Measurements from ENCODE around the gene FAM76B. TPM values are rescaled to one million over a fixed set of nuclear protein-coding genes. Genes with fewer than 3 reads are reported as not detected.

The FAM76B gene
- total and polyA plus RNA-seq, 2 of the 13 experiments (the other 11 are each of a cell fraction or from before 2014, with no cell fraction given), result 20.2 to 24.2 TPM

- peak; percentile 50; the same call in 1 of the 2 replicates for TF ChIP-seq ZNF563 (CRISPR knock-in tag; IDR thresholded peaks at IDR 0.05)
- no peak; the same call in 1 of the 2 replicates for TF ChIP-seq ZNF777 (CRISPR knock-in tag; IDR thresholded peaks at IDR 0.05)
- peak; percentile 94 for TF ChIP-seq SP4 (CRISPR knock-in tag; IDR thresholded peaks at IDR 0.05)
- TF ChIP-seq NFE2L2 (IDR thresholded peaks at IDR 0.05; ENCODE audit: low read length), result no peak
- no peak for TF ChIP-seq ZSCAN20 (CRISPR knock-in tag; IDR thresholded peaks at IDR 0.05; ENCODE audit: borderline replicate concordance)
- peak; percentile 87 for TF ChIP-seq CHD2 (IDR thresholded peaks at IDR 0.05; ENCODE audit: low read depth, low read length)
- peak; percentile 92 for TF ChIP-seq RBFOX2 (IDR thresholded peaks at IDR 0.05; ENCODE audit: low read depth, low read length)
- peak; percentile 55; the same call in 1 of the 2 replicates for TF ChIP-seq MED1 (CRISPR knock-in tag; IDR thresholded peaks at IDR 0.05)
- TF ChIP-seq ZNF317 (CRISPR knock-in tag; IDR thresholded peaks at IDR 0.05), result no peak
- TF ChIP-seq HNF4G (IDR thresholded peaks at IDR 0.05; ENCODE audit: borderline replicate concordance, low read depth, low read length), result peak; percentile 37; the same call in 1 of the 2 replicates
- TF ChIP-seq HNF4G (CRISPR knock-in tag; IDR thresholded peaks at IDR 0.05; ENCODE audit: borderline replicate concordance, low read depth), result peak; percentile 54; the same call in 1 of the 2 replicates
- no peak for TF ChIP-seq TOE1 (CRISPR knock-in tag; IDR thresholded peaks at IDR 0.05)
- TF ChIP-seq ZSCAN5A (CRISPR knock-in tag; IDR thresholded peaks at IDR 0.05; ENCODE audit: borderline replicate concordance), result peak; percentile 89; the same call in 1 of the 2 replicates
- no peak for TF ChIP-seq MAFK (conservative IDR thresholded peaks at IDR 0.05 in 1 of 2, IDR thresholded peaks at IDR 0.05 in 1 of 2; ENCODE audit: low read length in 2 of 2)
- TF ChIP-seq ZBTB49 (CRISPR knock-in tag; IDR thresholded peaks at IDR 0.05; ENCODE audit: borderline replicate concordance), result no peak
- peak; percentile 60 for TF ChIP-seq TEAD3 (CRISPR knock-in tag; optimal IDR thresholded peaks at IDR 0.05; ENCODE audit: borderline replicate concordance)
- peak; percentile 51; the same call in 2 of the 3 replicates for TF ChIP-seq MXI1 (IDR thresholded peaks at IDR 0.05; ENCODE audit: borderline replicate concordance, low read depth, low read length)
- TF ChIP-seq GFI1 (CRISPR knock-in tag; IDR thresholded peaks at IDR 0.05; ENCODE audit: borderline replicate concordance), result peak; percentile 56; the same call in 1 of the 2 replicates
- TF ChIP-seq MXD4 (CRISPR knock-in tag; IDR thresholded peaks at IDR 0.05), result peak; percentile 68
- TF ChIP-seq IKZF4 (CRISPR knock-in tag; IDR thresholded peaks at IDR 0.05; ENCODE audit: borderline replicate concordance, low read depth, not compliant biosample characterization), result peak; percentile 69
- no peak for TF ChIP-seq IRF1 (CRISPR knock-in tag; IDR thresholded peaks at IDR 0.05; ENCODE audit: low read depth)
- no peak for TF ChIP-seq MLLT10 (CRISPR knock-in tag; IDR thresholded peaks at IDR 0.05)
- no peak for TF ChIP-seq ZNF775 (CRISPR knock-in tag; IDR thresholded peaks at IDR 0.05; ENCODE audit: borderline replicate concordance)
- TF ChIP-seq NONO (IDR thresholded peaks at IDR 0.05), result no peak
- peak; percentile 98 for TF ChIP-seq NONO (CRISPR knock-in tag; conservative IDR thresholded peaks at IDR 0.05)
- no peak for TF ChIP-seq NPAS2 (CRISPR knock-in tag; IDR thresholded peaks at IDR 0.05; ENCODE audit: borderline replicate concordance)
- no peak for TF ChIP-seq LCORL (IDR thresholded peaks at IDR 0.05)
- peak; percentile 37; the same call in 1 of the 2 replicates for TF ChIP-seq LCORL (CRISPR knock-in tag; IDR thresholded peaks at IDR 0.05)
Observed at GRCh38 chr11:95789506-95790122, at the start of gene FAM76B (continued).
